ENCODE results near the gene KLHL28.

Gene KLHL28

GRCh38 chr14:44951051-44951450, 10.7 kb downstream of the KLHL28 start:
- no peak for DNase-seq (ENCODE audit: low read depth)
- TF ChIP-seq, protein P1, sequence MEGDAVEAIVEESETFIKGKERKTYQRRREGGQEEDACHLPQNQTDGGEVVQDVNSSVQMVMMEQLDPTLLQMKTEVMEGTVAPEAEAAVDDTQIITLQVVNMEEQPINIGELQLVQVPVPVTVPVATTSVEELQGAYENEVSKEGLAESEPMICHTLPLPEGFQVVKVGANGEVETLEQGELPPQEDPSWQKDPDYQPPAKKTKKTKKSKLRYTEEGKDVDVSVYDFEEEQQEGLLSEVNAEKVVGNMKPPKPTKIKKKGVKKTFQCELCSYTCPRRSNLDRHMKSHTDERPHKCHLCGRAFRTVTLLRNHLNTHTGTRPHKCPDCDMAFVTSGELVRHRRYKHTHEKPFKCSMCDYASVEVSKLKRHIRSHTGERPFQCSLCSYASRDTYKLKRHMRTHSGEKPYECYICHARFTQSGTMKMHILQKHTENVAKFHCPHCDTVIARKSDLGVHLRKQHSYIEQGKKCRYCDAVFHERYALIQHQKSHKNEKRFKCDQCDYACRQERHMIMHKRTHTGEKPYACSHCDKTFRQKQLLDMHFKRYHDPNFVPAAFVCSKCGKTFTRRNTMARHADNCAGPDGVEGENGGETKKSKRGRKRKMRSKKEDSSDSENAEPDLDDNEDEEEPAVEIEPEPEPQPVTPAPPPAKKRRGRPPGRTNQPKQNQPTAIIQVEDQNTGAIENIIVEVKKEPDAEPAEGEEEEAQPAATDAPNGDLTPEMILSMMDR (IDR thresholded peaks at IDR 0.05; ENCODE audit: low read depth, low read length, missing control alignments) = no peak
- no peak overlapping the region for H3K4me3 ChIP-seq (ENCODE audit: low read depth, low read length)

GRCh38 chr14:44945264-44945663, 16.5 kb downstream of the KLHL28 start:
- H3K4me3 ChIP-seq (ENCODE audit: low read depth, low read length) = no peak overlapping the region
- TF ChIP-seq, protein P1 (IDR thresholded peaks at IDR 0.05; ENCODE audit: low read depth, low read length, missing control alignments) = no peak
- no peak for DNase-seq (ENCODE audit: low read depth)

GRCh38 chr14:44944107-44944506, 17.6 kb downstream of the KLHL28 start:
- TF ChIP-seq, protein P1 (IDR thresholded peaks at IDR 0.05; ENCODE audit: low read depth, low read length, missing control alignments) = no peak
- DNase-seq (ENCODE audit: low read depth) = no peak
- no peak overlapping the region for H3K4me3 ChIP-seq (ENCODE audit: low read depth, low read length)

DNA sequence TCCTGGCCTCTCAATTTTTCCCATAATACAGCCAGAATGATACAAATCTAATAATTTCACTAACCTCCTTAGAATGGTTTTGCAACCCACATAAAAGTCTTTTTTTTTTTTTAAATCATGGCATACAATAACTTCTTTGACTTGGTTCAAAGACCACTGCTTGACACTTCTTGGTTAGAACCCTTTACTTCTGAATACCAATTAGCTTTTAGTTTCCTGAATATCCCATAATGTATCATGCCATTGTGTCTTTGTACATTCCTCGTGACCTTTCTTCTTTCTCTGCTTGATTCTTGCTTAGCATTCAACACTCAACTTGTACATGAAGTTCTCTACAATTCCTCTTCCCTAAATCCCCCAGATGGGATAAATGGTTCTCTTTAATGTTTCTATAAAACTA, 19.3 kb downstream of the KLHL28 start:
- no peak overlapping the region for H3K4me3 ChIP-seq (ENCODE audit: low read depth, low read length)
- DNase-seq (ENCODE audit: low read depth) = no peak
- TF ChIP-seq, protein P1 (IDR thresholded peaks at IDR 0.05; ENCODE audit: low read depth, low read length, missing control alignments) = no peak

- no peak overlapping the region for H3K4me3 ChIP-seq (ENCODE audit: low read depth, low read length)
- DNase-seq (ENCODE audit: low read depth) = no peak
- TF ChIP-seq, protein P1 (IDR thresholded peaks at IDR 0.05; ENCODE audit: low read depth, low read length, missing control alignments) = no peak
Measured at GRCh38 chr14:44941591-44941990, 20.2 kb downstream of the KLHL28 start.

DNA sequence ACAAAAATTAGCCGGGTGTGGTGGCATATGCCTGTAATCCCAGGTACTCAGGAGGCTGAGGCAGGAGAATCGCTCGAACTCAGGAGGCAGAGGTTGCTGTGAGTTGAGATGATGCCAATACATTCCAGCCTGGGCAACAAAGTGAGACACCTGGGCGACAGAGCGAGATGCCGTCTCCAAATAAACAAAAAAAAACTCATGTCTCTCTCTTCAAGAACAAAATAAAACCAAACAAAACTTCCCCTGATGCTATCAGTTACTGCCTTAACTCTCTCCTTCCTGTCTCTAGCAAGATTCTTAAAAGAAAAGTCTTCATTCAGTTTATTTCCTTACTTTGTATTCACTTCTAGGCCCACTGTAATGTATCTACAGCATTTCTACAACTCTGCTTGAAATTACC, 20.8 kb downstream of the KLHL28 start:
- no peak overlapping the region for H3K4me3 ChIP-seq (ENCODE audit: low read depth, low read length)
- no peak for DNase-seq (ENCODE audit: low read depth)
- TF ChIP-seq, protein P1 (IDR thresholded peaks at IDR 0.05; ENCODE audit: low read depth, low read length, missing control alignments) = no peak

DNA sequence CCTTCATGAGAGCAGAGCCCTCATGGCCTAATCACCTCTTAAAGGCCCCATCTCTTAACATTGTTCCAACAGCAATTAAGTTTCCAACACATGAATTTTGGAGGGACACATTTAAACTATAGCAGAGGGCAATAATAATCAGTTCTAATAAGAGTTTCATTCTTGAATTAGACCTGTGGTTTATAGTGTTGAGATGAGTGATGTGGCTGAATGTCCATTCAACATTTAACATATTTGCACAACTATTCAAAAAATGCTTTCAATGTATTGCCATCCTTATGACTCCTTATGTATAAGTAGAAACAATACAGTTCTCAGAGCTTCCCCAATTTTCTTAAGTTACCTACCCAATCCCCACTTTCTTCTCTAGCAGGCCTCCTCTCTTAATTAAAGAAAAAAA, 21.5 kb downstream of the KLHL28 start:
- no peak overlapping the region for H3K4me3 ChIP-seq (ENCODE audit: low read depth, low read length)
- TF ChIP-seq, protein P1 (IDR thresholded peaks at IDR 0.05; ENCODE audit: low read depth, low read length, missing control alignments) = no peak
- DNase-seq (ENCODE audit: low read depth) = no peak
